HL-60/S4 treated with phorbol 12-myristate 13-acetate at 8.2 ng/mL for 4 days and 3 days (cell line): ENCODE measurements around the gene PTPRN2.
"Not testable (repeated sequence)": the region's sequence is repeated elsewhere in the genome, so short reads cannot be mapped to it uniquely, and the experiment has no call there.

Experiments used
- in situ Hi-C: fragments of 300-500 bp; cut with MboI; formaldehyde crosslinking; loops from 2 replicates; pipeline ENCODE4 v1.15.0; 2022; ENCODE audit warnings: low sequenced_read_pairs

PTPRN2 gene

GRCh38 chr7:157733760-157734395, 853.7 kb downstream of the PTPRN2 start:
- in situ Hi-C loops: not testable (repeated sequence)

- in situ Hi-C loops: no loop called here
These were observed 856.5 kb downstream of the PTPRN2 start for GRCh38 chr7:157731126-157731525.

- in situ Hi-C loops: no loop called here
These were observed 857.0 kb downstream of the PTPRN2 start for GRCh38 chr7:157730614-157731013.

- in situ Hi-C loops: no loop called here
These were observed 858.1 kb downstream of the PTPRN2 start for GRCh38 chr7:157729566-157729965.

- in situ Hi-C loops: no loop called here
These were observed 859.5 kb downstream of the PTPRN2 start for GRCh38 chr7:157727964-157728615.

- in situ Hi-C loops: no loop called here
These were observed 860.9 kb downstream of the PTPRN2 start for GRCh38 chr7:157726764-157727163.

- in situ Hi-C loops: not testable (repeated sequence)
These were observed 862.3 kb downstream of the PTPRN2 start for GRCh38 chr7:157725312-157725711.

- in situ Hi-C loops: no loop called here
These were observed 864.4 kb downstream of the PTPRN2 start for GRCh38 chr7:157723205-157723604.

GRCh38 chr7:157722137-157723060, 865.2 kb downstream of the PTPRN2 start:
- in situ Hi-C loops: no loop called here

- in situ Hi-C loops: no loop called here
These were observed 866.0 kb downstream of the PTPRN2 start for GRCh38 chr7:157721468-157722136.

- in situ Hi-C loops: no loop called here
These were observed 867.6 kb downstream of the PTPRN2 start for GRCh38 chr7:157719705-157720655.

- in situ Hi-C loops: no loop called here
These were observed 868.5 kb downstream of the PTPRN2 start for GRCh38 chr7:157719008-157719682.

- in situ Hi-C loops: no loop called here
These were observed 869.2 kb downstream of the PTPRN2 start for GRCh38 chr7:157718303-157719007.

- in situ Hi-C loops: no loop called here
These were observed 870.1 kb downstream of the PTPRN2 start for GRCh38 chr7:157717211-157718174.

- in situ Hi-C loops: no loop called here
These were observed 871.7 kb downstream of the PTPRN2 start for GRCh38 chr7:157715938-157716280.

- in situ Hi-C loops: no loop called here
These were observed 872.3 kb downstream of the PTPRN2 start for GRCh38 chr7:157715071-157715937.
